Right lobe of liver (tissue), 6 donors: ENCODE measurements around the gene CSNK1G1. TPM values are rescaled to one million over a fixed set of nuclear protein-coding genes. Genes with fewer than 3 reads are reported as not detected.
"Not testable (repeated sequence)": the region's sequence is repeated elsewhere in the genome, so short reads cannot be mapped to it uniquely, and the experiment has no call there.

ENCODE experiments used
- ATAC-seq, 4 donors: fragments of 200-7000 bp; cut with Tn5 transposase; one replicate each; pipeline ENCODE4 v1.9.1; 2020; ENCODE audit warnings: mild to moderate bottlenecking in 4 of 4, moderate library complexity in 4 of 4
- DNase-seq, 3 donors: peaks; one replicate each; pipeline ENCODE4 v3.0.0-alpha.2; 2020
- H3K27ac ChIP-seq, 3 donors: fragments of 200-600 bp; one replicate each; pipeline ENCODE4 v1.8.0; 2022
- H3K27me3 ChIP-seq, 2 donors: fragments of 200-600 bp; one replicate each; pipeline ENCODE4 v1.8.0; 2022
- H3K36me3 ChIP-seq, 4 donors: fragments of 200-600 bp; sonication (generic) in 1 of 4; one replicate each; pipeline versions ENCODE4 v1.5.1 to v1.8.0; 2017 to 2022; ENCODE audit warnings: control low read depth in 1 of 4
- H3K4me1 ChIP-seq, 4 donors: fragments of 200-600 bp; sonication (generic) in 1 of 4; one replicate each; pipeline versions ENCODE4 v1.5.1 to v1.8.0; 2017 to 2022; ENCODE audit warnings: control low read depth in 1 of 4
- H3K4me3 ChIP-seq, 3 donors: fragments of 200-600 bp; one replicate each; pipeline ENCODE4 v1.8.0; 2022
- H3K9me3 ChIP-seq, 4 donors: fragments of 200-600 bp; sonication (generic) in 1 of 4; one replicate each; pipeline versions ENCODE4 v1.5.1 to v1.8.0; 2017 to 2022; ENCODE audit warnings: control low read depth in 1 of 4
- CTCF ChIP-seq, 4 donors: fragments of 200-600 bp in 3 of 4; fragments of 450-650 bp in 1 of 4; IDR thresholded peaks; one replicate each; pipeline versions ENCODE4 v1.5.1 to v1.8.0; 2016 to 2022; ENCODE audit warnings: antibody characterized with exemption in 4 of 4, mild to moderate bottlenecking in 2 of 4
- POLR2A ChIP-seq: fragments of 450-650 bp; IDR thresholded peaks from one replicate; pipeline ENCODE4 v1.6.1; 2017; ENCODE audit warnings: antibody characterized with exemption, mild to moderate bottlenecking
- WGBS: methylation state at CpG from one replicate; pipeline ENCODE4 v1.1.6; 2018; ENCODE audit warnings: low coverage, low lambda C conversion rate; ENCODE audit not compliant: insufficient coverage; ENCODE audit errors: missing lambda C conversion rate; 5-methylcytosine and 5-hydroxymethylcytosine counted together
- intact Hi-C, 2 donors: fragments of 100-400 bp; cut with DNase I; formaldehyde crosslinking; loops; one replicate each; pipeline versions ENCODE4 v1.11.2 to v1.14.1; 2022
- long read RNA-seq: library from polyadenylated mRNA; unstranded; transcript quantifications from one replicate; pipeline ENCODE4 v2.0.0, GENCODE V29; 2019
- total RNA-seq, 6 experiments: library from RNA; depleted of rRNA in 2 of 6; stranded (reverse); fragments of >200 nt in 2 of 6; fragmentation: NEBNext Ultra II Directional in 3 of 6; extraction: Animal tissue kit (Norgen Biotek cat#: 25700) in 3 of 6; gene quantifications; one replicate each; pipeline versions ENCODE4 v1.1.0 to v1.2.4, GENCODE V29; 2016 to 2023
- donor health status: DM: no; HTN: yes; CAD: no.
- donor health status: DM: no; HTN: no; CAD: no.
- donor health status: DM: no; HTN: no; CAD: no.
- donor health status: DM: no; HTN: yes; CAD: no.
- donor health status: DM: no; HTN: yes; CAD: no.

Gene CSNK1G1
- total RNA-seq, result 1 to 10 TPM; 3.9 to 7.1 (median 5.5) TPM
- long read RNA-seq, result 0 reads

GRCh38 chr15:64355944-64356709, at the start of gene CSNK1G1:
Gene CSNK1G1, minus strand, starts transcription at chr15:64356173. Its CDS starts 55,674 bp downstream, at chr15:64300499.
- intact Hi-C loops, result loop anchor here (10.0 kb wide), 1 partner anchor 151 kb away; no protein-coding TSS in a partner anchor
- H3K4me3 ChIP-seq, result peak within 1 kb of the TSS; percentile 65 to 78 (median 72)
- H3K4me1 ChIP-seq, result no peaks in the 10 kb centered on the region
- no peaks in the 10 kb centered on the region for H3K27me3 ChIP-seq
- ATAC-seq (peak; percentile 99 to 100 (median 99)), DNase-seq (peak; percentile 95 to 97 (median 96))
- 0% methylated on average over 15 of the region's 42 CpGs for WGBS
- no peaks in the 10 kb centered on the region for H3K36me3 ChIP-seq
- peak; percentile 24 for TF ChIP-seq POLR2A
- TF ChIP-seq CTCF (IDR thresholded peaks at IDR 0.05), result peak; percentile 44 to 53 (median 46)
- H3K27ac ChIP-seq, result peak within 1 kb of the TSS; percentile 19 to 47 (median 36)
- H3K9me3 ChIP-seq, result no peaks in the 10 kb centered on the region

- H3K27me3 ChIP-seq, result no peaks in the 10 kb centered on the region
- no peaks in the 10 kb centered on the region for H3K4me1 ChIP-seq
- H3K36me3 ChIP-seq, result peaks cover 0 to 79% (median 37%) of the 10 kb centered on the region in 4 donors
- ATAC-seq (no peak), DNase-seq (no peak)
- WGBS, result 100% methylated on average over 2 of the region's 2 CpGs
- no peak overlapping the region for H3K27ac ChIP-seq
- TF ChIP-seq POLR2A (no peak), CTCF (IDR thresholded peaks at IDR 0.05) (no peak)
- no peaks in the 10 kb centered on the region for H3K9me3 ChIP-seq
- H3K4me3 ChIP-seq, result no peak overlapping the region
- intact Hi-C loops, result no loop called here
Observed at GRCh38 chr15:64400583-64400982, 44.6 kb upstream of the CSNK1G1 start.

GRCh38 chr15:64398575-64398974, 42.6 kb upstream of the CSNK1G1 start:
- no peak overlapping the region for H3K27ac ChIP-seq
- no peaks in the 10 kb centered on the region for H3K9me3 ChIP-seq
- intact Hi-C loops, result no loop called here
- H3K36me3 ChIP-seq, result peaks cover 0 to 90% (median 42%) of the 10 kb centered on the region in 4 donors
- TF ChIP-seq CTCF (IDR thresholded peaks at IDR 0.05) (no peak), POLR2A (no peak)
- no peaks in the 10 kb centered on the region for H3K27me3 ChIP-seq
- DNase-seq, result no peak
- no peak for ATAC-seq
- WGBS, result 90% methylated on average over 2 of the region's 2 CpGs
- no peak overlapping the region for H3K4me3 ChIP-seq
- no peaks in the 10 kb centered on the region for H3K4me1 ChIP-seq

GRCh38 chr15:64396789-64397188, 40.8 kb upstream of the CSNK1G1 start:
- Histone ChIP-seq H3K4me1 (no peaks in the 10 kb centered on the region), H3K27ac (no peak overlapping the region), H3K36me3 (peaks cover 0 to 82% (median 41%) of the 10 kb centered on the region in 4 donors), H3K4me3 (no peak overlapping the region), H3K9me3 (no peaks in the 10 kb centered on the region), H3K27me3 (no peaks in the 10 kb centered on the region)
- intact Hi-C loops, result no loop called here
- no peak for ATAC-seq
- 94% methylated on average over 2 of the region's 5 CpGs for WGBS
- TF ChIP-seq POLR2A, result no peak
- no peak for TF ChIP-seq CTCF (IDR thresholded peaks at IDR 0.05)
- no peak for DNase-seq

GRCh38 chr15:64392471-64392870, 36.5 kb upstream of the CSNK1G1 start:
- H3K27ac ChIP-seq, DNase-seq, ATAC-seq, H3K9me3 ChIP-seq, H3K27me3 ChIP-seq, intact Hi-C loops, H3K4me3 ChIP-seq: not testable (repeated sequence)
- WGBS, result 100% methylated on average over 1 of the region's 3 CpGs
- H3K36me3 ChIP-seq, result peaks cover 0 to 43% (median 21%) of the 10 kb centered on the region in 4 donors
- H3K4me1 ChIP-seq, result peaks cover 0 to 11% (median 0%) of the 10 kb centered on the region in 4 donors
